DOHH2 (cell line): ENCODE measurements around the gene CCR3.

Experiments
- EZH2phosphoT487 ChIP-seq: fragments of 200-600 bp; sonication (generic); IDR thresholded peaks from 2 replicates; pipeline ENCODE4 v1.6.1; 2017; ENCODE audit warnings: borderline replicate concordance, mild to moderate bottlenecking, antibody characterized with exemption, low read length, moderate library complexity, mixed read lengths
- TF ChIP-seq, protein P1 (sequence below): fragments of 200-600 bp; sonication (generic); IDR thresholded peaks from one replicate; pipeline ENCODE4 v1.5.1; 2014; ENCODE audit warnings: antibody characterized with exemption, mild to moderate bottlenecking, low read depth, low read length; ENCODE audit not compliant: poor library complexity, severe bottlenecking

DNA sequence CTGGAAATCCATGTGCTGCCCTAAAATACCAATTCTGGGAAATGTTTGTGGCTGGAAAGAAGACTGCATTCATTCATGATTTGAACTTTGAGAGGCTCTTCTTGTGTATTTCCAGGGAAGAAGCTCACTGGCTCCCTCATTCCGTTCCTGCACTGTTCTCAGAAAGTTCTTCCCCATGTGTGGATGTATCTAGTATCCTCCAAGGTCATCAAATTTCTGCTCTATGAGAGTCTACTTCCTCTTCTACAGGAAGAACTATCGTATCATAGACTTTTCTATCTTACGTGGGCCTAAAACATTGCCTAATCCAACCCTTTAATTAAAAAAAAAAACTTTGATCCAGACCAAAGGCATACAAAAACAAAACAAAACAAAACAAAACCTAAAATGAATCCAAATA is 2.9 kb downstream of the CCR3 start:
- TF ChIP-seq, protein P1, sequence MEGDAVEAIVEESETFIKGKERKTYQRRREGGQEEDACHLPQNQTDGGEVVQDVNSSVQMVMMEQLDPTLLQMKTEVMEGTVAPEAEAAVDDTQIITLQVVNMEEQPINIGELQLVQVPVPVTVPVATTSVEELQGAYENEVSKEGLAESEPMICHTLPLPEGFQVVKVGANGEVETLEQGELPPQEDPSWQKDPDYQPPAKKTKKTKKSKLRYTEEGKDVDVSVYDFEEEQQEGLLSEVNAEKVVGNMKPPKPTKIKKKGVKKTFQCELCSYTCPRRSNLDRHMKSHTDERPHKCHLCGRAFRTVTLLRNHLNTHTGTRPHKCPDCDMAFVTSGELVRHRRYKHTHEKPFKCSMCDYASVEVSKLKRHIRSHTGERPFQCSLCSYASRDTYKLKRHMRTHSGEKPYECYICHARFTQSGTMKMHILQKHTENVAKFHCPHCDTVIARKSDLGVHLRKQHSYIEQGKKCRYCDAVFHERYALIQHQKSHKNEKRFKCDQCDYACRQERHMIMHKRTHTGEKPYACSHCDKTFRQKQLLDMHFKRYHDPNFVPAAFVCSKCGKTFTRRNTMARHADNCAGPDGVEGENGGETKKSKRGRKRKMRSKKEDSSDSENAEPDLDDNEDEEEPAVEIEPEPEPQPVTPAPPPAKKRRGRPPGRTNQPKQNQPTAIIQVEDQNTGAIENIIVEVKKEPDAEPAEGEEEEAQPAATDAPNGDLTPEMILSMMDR = no peak
- TF ChIP-seq EZH2phosphoT487 = no peak
